Ovary (tissue), 9 donors: ENCODE measurements around the gene ANKIB1. TPM values are rescaled to one million over a fixed set of nuclear protein-coding genes. Genes with fewer than 3 reads are reported as not detected.
A peak's percentile ranks its signal among the peaks of the same experiment; 100 is the strongest.

Source experiments
- DNase-seq, 5 donors: peaks; one replicate each; pipeline ENCODE4 v3.0.0-alpha.2; 2019 to 2020
- H3K27ac ChIP-seq, 2 donors: fragments of 200-600 bp; one replicate each; pipeline versions ENCODE4 v1.5.1 to v1.8.0; 2019 to 2022
- H3K27me3 ChIP-seq: fragments of 200-600 bp; one replicate; pipeline ENCODE4 v1.8.0; 2022
- H3K36me3 ChIP-seq: fragments of 200-600 bp; sonication (generic); one replicate; pipeline ENCODE4 v1.5.1; 2019
- H3K4me1 ChIP-seq: one replicate; pipeline ENCODE4 v1.8.1; 2013; ENCODE audit warnings: mild to moderate bottlenecking, moderate library complexity; ENCODE audit not compliant: insufficient read depth
- H3K4me3 ChIP-seq: fragments of 200-600 bp; sonication (generic); one replicate; pipeline ENCODE4 v1.5.1; 2017
- H3K9me3 ChIP-seq, 2 donors: fragments of 200-600 bp in 1 of 2; sonication (generic) in 1 of 2; one replicate each; pipeline versions ENCODE4 v1.5.1 to v1.8.1; 2013 to 2019; ENCODE audit warnings: mild to moderate bottlenecking in 1 of 2, moderate library complexity in 1 of 2
- EP300 ChIP-seq: sonication (generic); formaldehyde crosslinking; IDR thresholded peaks from one replicate; pipeline ENCODE4 v1.6.1; 2017; ENCODE audit warnings: antibody characterized with exemption
- POLR2A ChIP-seq: fragments of 450-650 bp; IDR thresholded peaks from one replicate; pipeline ENCODE4 v1.6.1; 2017; ENCODE audit warnings: antibody characterized with exemption, mild to moderate bottlenecking, moderate library complexity
- WGBS, 3 donors: extraction: QIAGEN DNeasy Blood & Tissue Kit in 1 of 3; methylation state at CpG; one replicate each; pipeline versions ENCODE4 v1.1.5 to v1.1.7; 2013 to 2017; 5-methylcytosine and 5-hydroxymethylcytosine counted together
- intact Hi-C, 4 donors: fragments of 100-400 bp; cut with DNase I; formaldehyde crosslinking; loops; one replicate each; pipeline versions ENCODE4 v1.11.0 to v1.15.1; 2022 to 2023
- microRNA-seq, 3 donors: library from miRNA; unstranded; fragments of <30 nt; microRNA quantifications; one replicate each; pipeline versions ENCODE4 to v1.2.0, GENCODE V29; 2019 to 2020
- polyA plus RNA-seq, 2 donors: library from polyadenylated mRNA; stranded (reverse); fragments of 200-250 nt in 1 of 2; fragments of 350-450 nt in 1 of 2; fragmentation: Illumina TruSeq in 1 of 2; extraction: RNeasy Lipid Tissue Mini Kit (QIAGEN cat#74804) in 1 of 2; gene quantifications; one replicate each; pipeline ENCODE4 v1.2.3, GENCODE V29; 2013 to 2014
- small RNA-seq: library from RNA; depleted of rRNA; stranded (forward); fragments of <200 nt; gene quantifications from one replicate; pipeline ENCODE3, GENCODE V24; 2016
- total RNA-seq, 7 donors: library from RNA; depleted of rRNA in 2 of 7; stranded (reverse); fragments of >200 nt in 2 of 7; fragmentation: NEBNext Ultra II Directional in 3 of 7; extraction: Animal tissue kit (Norgen Biotek cat#: 25700) in 3 of 7; gene quantifications; one replicate each; pipeline versions ENCODE4 v1.1.0 to v1.2.4, GENCODE V29; 2016 to 2023
- TF ChIP-seq, protein P1 (sequence below), 3 donors: fragments of 450-650 bp in 2 of 3; fragments of 200-600 bp in 1 of 3; IDR thresholded peaks; one replicate each; pipeline versions ENCODE4 v1.5.1 to v1.8.0; 2016 to 2022; ENCODE audit warnings: antibody characterized with exemption in 3 of 3, mild to moderate bottlenecking in 1 of 3
- donor health status: DM: no; HTN: no; CAD: no; lungs with moderate emphysema.
- donor health status: DM: no; HTN: no; CAD: no.
- donor health status: Bipolar disorder and iron deficiency.
- donor health status: DM: yes; HTN: yes; CAD: no.
- donor health status: DM: no; HTN: no; CAD: no.
- donor health status: DM: yes; HTN: yes; CAD: no.

Gene ANKIB1
- total and polyA plus RNA-seq, 9 donors, result 11.3 to 83.1 (median 60.1) TPM

DNA sequence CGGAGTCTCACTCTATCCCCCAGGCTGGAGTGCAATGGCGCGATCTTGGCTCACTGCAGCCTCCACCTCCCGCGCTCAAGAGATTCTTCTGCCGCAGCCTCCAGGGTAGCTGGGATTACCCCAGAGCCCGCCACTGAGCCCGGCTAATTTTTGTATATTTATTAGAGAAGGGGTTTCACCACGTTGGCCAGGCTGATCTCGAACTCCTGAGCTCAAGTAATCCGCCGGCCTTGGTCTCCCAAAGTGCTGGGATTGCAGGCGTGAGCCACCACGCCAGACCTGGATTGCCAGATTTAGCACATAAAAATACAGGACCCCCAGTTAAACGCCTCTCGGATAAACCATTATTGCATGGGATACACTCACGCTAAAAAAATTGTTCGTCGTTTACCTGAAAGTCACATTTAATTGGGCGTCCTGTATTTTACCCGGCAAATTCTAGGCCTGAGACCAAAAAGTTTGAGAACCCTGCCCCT is 201.1 kb downstream of the ANKIB1 start:
- H3K9me3 ChIP-seq, result no peaks in the 10 kb centered on the region
- no peak overlapping the region for H3K27ac ChIP-seq
- peak in 3 of 5 donors; percentile 20 to 47 (median 45) for DNase-seq
- WGBS, 3 donors, result 48 to 55% (median 53%) methylated on average over 21 of the region's 21 CpGs
- intact Hi-C loops, result loop anchor here in 2 of 4 donors (5.0 to 10.0 kb wide), 3 partner anchors 202 to 565 kb away; partner anchors contain the start of genes ANKIB1 (in 1 of the 2), KRIT1 (in 1 of the 2), LRRD1 (in 1 of the 2) and MTERF1 (in 1 of the 2)
- peak overlapping the region; percentile 98 for H3K4me3 ChIP-seq
- TF ChIP-seq EP300, result no peak
- TF ChIP-seq, protein P1, sequence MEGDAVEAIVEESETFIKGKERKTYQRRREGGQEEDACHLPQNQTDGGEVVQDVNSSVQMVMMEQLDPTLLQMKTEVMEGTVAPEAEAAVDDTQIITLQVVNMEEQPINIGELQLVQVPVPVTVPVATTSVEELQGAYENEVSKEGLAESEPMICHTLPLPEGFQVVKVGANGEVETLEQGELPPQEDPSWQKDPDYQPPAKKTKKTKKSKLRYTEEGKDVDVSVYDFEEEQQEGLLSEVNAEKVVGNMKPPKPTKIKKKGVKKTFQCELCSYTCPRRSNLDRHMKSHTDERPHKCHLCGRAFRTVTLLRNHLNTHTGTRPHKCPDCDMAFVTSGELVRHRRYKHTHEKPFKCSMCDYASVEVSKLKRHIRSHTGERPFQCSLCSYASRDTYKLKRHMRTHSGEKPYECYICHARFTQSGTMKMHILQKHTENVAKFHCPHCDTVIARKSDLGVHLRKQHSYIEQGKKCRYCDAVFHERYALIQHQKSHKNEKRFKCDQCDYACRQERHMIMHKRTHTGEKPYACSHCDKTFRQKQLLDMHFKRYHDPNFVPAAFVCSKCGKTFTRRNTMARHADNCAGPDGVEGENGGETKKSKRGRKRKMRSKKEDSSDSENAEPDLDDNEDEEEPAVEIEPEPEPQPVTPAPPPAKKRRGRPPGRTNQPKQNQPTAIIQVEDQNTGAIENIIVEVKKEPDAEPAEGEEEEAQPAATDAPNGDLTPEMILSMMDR (IDR thresholded peaks at IDR 0.05), result peak in 1 of 3 donors; percentile 77
- no peaks in the 10 kb centered on the region for H3K36me3 ChIP-seq
- no peaks in the 10 kb centered on the region for H3K27me3 ChIP-seq
- H3K4me1 ChIP-seq, result peaks cover 1% of the 10 kb centered on the region

GRCh38 chr7:92447345-92448204 is 201.8 kb downstream of the ANKIB1 start, which contains the start of gene GATAD1:
Gene GATAD1, plus strand, starts transcription at chr7:92447482. Its CDS starts 248 bp downstream, at chr7:92447730.
- Histone ChIP-seq H3K4me3 (peak within 1 kb of the TSS; percentile 98), H3K36me3 (no peaks in the 10 kb centered on the region), H3K27ac (peak within 1 kb of the TSS; percentile 80 to 95), H3K27me3 (no peaks in the 10 kb centered on the region), H3K9me3 (no peaks in the 10 kb centered on the region), H3K4me1 (peaks cover 1% of the 10 kb centered on the region)
- TF ChIP-seq, protein P1 (IDR thresholded peaks at IDR 0.05), result peak in 2 of 3 donors; percentile 91 to 93
- TF ChIP-seq POLR2A (peak; percentile 70), EP300 (no peak)
- intact Hi-C loops, result loop anchor here in 2 of 4 donors (5.0 to 10.0 kb wide), 3 partner anchors 203 to 565 kb away; partner anchors contain the start of genes ANKIB1 (in 1 of the 2), KRIT1 (in 1 of the 2), LRRD1 (in 1 of the 2) and MTERF1 (in 1 of the 2)
- DNase-seq, result peak; percentile 92 to 94 (median 93)
- 0 to 1% (median 1%) methylated on average over 47 to 87 of the region's 87 CpGs for WGBS, 3 donors

DNA sequence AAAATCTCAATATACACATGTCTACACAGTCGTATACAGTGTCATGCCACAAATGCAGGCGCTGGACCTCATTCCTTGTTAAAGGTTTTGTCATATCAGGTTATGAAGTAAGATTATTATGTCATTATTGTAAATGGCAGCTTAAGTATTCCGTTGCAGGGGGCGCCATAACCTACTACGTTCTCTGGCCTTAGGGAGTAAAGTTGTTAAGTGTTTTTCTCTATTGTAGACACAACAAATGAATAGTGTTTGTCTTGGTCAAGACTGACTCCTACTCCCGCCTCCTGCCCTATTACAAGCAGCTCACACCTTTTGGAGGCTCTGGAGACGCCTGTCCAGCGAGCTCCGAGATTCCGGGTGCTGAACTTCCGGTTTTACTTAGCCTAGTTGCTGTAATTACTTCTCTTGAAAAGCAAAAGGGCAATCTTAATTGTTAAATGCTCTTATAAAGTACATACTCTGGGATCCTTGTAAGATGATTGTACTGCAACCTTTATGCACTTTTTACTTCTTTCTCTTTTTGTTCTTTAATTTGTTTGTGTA is 202.5 kb downstream of the ANKIB1 start:
- DNase-seq, result peak; percentile 38 to 65 (median 54)
- TF ChIP-seq EP300, result no peak
- TF ChIP-seq, protein P1 (IDR thresholded peaks at IDR 0.05), result peak in 1 of 3 donors; percentile 31
- intact Hi-C loops, result loop anchor here in 2 of 4 donors (5.0 to 10.0 kb wide), 3 partner anchors 203 to 566 kb away; partner anchors contain the start of genes ANKIB1 (in 1 of the 2), KRIT1 (in 1 of the 2), LRRD1 (in 1 of the 2) and MTERF1 (in 1 of the 2)
- no peaks in the 10 kb centered on the region for H3K9me3 ChIP-seq
- H3K27me3 ChIP-seq, result no peaks in the 10 kb centered on the region
- no peaks in the 10 kb centered on the region for H3K36me3 ChIP-seq
- peak overlapping the region; percentile 98 for H3K4me3 ChIP-seq
- peak overlapping the region; percentile 80 to 95 for H3K27ac ChIP-seq
- H3K4me1 ChIP-seq, result peaks cover 1% of the 10 kb centered on the region
- WGBS, 3 donors, result 1% methylated on average over 11 of the region's 11 CpGs

Small RNAs within 50 kb of the gene (microRNA-seq; reads per million reads assigned to microRNA genes)
- 0 reads per million in 3 donors for gene MIR1285-1

Small RNAs within 50 kb of the gene (small RNA-seq; reads per million reads assigned to genes)
- gene MIR1285-1, result not detected
- gene RF00019, result not detected

Other genes starting within 250 kb of the ANKIB1 start
- gene CYP51A1, start 111.5 kb upstream of the ANKIB1 start, total RNA-seq, result 100 to 1,000 TPM in 1 of 7 donors, 10 to 100 TPM in 6; 36.5 to 219 (median 56.4) TPM
- gene CYP51A1, start 111.5 kb upstream of the ANKIB1 start, polyA plus RNA-seq, result 10 to 100 TPM; 23.7 to 99.6 TPM
- gene LRRD1, start 66.8 kb upstream of the ANKIB1 start, total RNA-seq, result under 1 TPM in 4 of 7 donors, not detected in 3; 0.11 to 0.60 (median 0.50) TPM
- under 1 TPM; 0.11 to 0.23 TPM for gene LRRD1, start 66.8 kb upstream of the ANKIB1 start, polyA plus RNA-seq
- gene KRIT1, start 60 bp upstream of the ANKIB1 start, total RNA-seq, result 10 to 100 TPM; 46.8 to 65.0 (median 53.1) TPM
- 10 to 100 TPM; 29.4 to 32.1 TPM for gene KRIT1, start 60 bp upstream of the ANKIB1 start, polyA plus RNA-seq
- 10 to 100 TPM; 30.8 to 59.1 (median 40.7) TPM for gene GATAD1, start 201.5 kb downstream of the ANKIB1 start, total RNA-seq
- 10 to 100 TPM; 31.3 to 39.7 TPM for gene GATAD1, start 201.5 kb downstream of the ANKIB1 start, polyA plus RNA-seq
- gene ERVW-1, start 232.0 kb downstream of the ANKIB1 start, total RNA-seq, result not detected
- gene ERVW-1, start 232.0 kb downstream of the ANKIB1 start, polyA plus RNA-seq, result under 1 TPM in 1 of 2 donors, not detected in 1; 0.06 TPM